Stimulated activated CD4-positive, alpha-beta T cell treated with anti-CD3 and anti-CD28 coated beads, Interleukin-15, amount 100 ng/mL, for 1 hour (primary cell): ENCODE data around the gene SEC14L2.
"Not testable (repeated sequence)": the region's sequence is repeated elsewhere in the genome, so short reads cannot be mapped to it uniquely, and the experiment has no call there.

Source experiments
- DNase-seq, 2 donors: peaks; one replicate each; pipeline ENCODE4 v3.0.0-alpha.2; 2020; ENCODE audit warnings: low read depth in 1 of 2, low spot score in 1 of 2

The SEC14L2 gene

DNA sequence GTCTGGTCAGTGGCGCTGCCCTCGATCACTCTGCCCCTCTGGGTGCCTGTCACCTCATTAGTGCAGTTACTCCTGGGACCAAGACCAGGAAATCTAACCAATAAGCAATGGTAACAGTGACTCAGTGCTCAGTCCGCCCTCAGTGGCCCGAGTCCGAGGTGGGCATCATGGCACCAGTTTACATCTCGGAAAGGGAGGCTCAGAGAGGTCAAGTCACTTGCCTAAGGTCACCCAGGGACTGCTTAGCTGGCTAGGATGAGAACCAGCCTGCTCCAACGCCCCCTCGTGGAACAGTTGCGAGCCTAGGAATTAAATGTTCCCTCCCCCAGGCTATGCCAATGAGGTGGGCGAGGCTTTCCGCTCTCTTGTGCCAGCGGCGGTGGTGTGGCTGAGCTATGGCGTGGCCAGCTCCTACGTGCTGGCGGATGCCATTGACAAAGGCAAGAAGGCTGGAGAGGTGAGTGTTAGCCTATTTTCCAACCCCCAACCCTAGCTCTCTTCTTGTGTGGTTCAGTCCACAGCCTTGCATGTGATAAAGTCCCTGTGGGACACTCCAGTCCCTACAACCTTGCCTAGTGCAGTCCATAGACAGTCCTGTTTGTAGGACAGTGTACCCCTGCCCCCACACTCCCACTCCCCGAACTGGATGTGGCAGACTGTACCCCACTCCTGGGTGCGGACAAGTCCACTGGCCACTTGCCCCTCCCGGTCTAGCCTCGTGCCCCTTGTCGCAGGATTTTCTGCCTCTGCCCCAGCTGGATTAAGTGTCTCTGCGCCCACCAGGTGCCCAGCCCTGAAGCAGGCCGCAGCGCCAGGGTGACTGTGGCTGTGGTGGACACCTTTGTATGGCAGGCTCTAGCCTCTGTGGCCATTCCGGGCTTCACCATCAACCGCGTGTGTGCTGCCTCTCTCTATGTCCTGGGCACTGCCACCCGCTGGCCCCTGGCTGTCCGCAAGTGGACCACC lies 29.9 kb downstream of the SEC14L2 start:
- DNase-seq, result peak; percentile 66 to 73

DNA sequence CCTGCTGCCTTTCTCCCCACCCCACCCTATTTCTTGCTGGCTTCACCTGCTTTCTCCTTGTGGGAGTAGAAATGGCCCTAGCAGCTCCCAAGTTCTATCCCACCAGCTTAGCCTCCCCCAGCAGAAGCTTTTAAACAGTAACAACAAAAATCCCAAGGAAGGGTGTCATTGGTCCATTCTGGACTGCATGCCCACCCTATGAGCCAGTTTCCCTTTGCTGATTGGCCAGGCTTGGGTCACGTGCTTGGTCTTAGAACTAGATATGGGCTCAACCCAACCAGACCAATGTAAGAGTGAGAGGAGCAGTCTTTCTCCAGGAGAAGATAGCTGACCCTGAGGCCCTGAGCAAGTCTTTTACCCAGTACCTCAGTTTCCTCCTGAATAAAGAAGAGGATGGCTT lies 31.1 kb downstream of the SEC14L2 start:
- no peak for DNase-seq

- DNase-seq, result no peak
These were observed 33.1 kb downstream of the SEC14L2 start for GRCh38 chr22:30429887-30430286.

DNA sequence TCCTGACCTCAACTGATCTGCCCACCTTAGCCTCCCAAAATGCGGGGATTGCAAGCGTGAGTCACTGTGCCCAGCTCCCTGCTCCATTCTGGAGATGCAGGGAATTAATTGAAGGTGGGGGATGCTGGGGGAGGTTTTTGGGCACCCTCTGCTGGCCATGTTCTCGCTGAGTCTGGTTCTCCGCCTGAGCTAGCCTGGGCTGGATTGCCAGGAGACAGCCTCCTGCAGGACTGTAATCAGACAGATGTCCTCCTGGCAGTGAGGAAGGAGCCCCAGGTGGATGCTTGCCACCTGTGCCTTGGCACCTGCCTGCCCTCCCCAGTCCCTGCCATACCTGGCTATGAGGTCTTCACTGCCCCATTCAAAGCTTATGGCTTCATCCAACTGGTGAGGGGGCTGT lies 34.1 kb downstream of the SEC14L2 start:
- no peak for DNase-seq

DNA sequence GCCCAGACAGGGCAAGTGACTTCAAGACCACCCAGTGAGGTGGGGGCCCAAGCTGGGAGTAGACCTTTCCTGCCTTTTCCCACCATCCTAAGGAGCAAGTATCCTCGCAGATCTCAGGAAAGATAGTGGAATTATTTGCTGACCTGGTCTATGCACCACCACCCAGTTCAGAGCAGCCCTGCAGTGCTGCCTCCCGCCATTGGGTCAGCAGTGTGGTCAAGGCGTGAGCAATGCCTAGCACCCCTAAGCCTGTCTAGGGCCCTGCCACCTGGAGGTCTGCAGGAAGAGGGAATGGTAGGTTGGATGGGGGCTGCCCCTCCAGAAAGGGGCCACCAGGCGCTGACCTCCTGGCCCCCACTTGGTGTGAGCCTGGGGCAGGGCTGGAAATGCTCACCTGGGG lies 35.3 kb downstream of the SEC14L2 start:
- DNase-seq, result no peak

GRCh38 chr22:30432520-30432919 lies 35.7 kb downstream of the SEC14L2 start:
- no peak for DNase-seq

DNA sequence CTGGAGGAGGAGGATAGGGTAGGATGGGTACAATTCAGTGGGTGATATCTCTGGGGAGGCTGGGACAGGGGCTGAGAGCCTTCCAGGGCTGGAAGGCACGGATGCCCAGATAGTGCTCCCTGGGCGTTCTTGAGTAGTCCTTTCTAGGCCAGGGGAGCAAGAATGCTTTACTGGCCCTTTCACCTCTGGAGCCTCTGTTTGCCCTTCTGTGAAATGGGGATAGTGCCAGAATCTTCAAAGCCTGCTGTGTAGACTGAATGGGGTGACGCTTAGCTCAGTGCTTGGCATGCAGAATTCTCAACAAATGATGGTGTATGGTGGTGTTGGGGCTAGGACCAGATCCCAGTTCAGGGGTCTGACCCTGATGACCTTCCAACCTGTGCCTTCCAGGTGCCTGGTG lies 36.4 kb downstream of the SEC14L2 start:
- no peak for DNase-seq

- no peak for DNase-seq
These were observed 37.0 kb downstream of the SEC14L2 start for GRCh38 chr22:30433773-30434172.

DNA sequence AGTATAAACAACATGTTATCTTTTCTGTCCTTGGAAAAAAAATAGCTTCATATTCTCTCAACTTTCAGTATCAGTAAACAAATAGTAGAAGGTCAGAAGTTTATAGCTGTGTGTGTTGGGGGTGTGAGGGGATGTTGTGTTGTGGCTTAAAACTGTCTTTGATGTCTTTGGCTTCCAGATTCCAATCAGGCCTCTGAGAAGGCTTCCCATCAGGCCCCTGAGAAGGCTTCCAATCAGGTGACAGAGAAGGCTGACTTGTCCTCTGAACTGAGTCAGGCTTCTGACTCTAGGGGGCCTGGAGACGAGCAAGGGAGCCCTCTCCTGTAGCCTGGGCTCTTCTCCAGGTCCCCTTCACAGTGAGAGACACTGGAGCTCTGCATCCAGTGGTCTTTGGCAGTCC lies 38.0 kb downstream of the SEC14L2 start:
- DNase-seq, result no peak

- peak; percentile 54 to 59 for DNase-seq
These were observed 38.9 kb downstream of the SEC14L2 start for GRCh38 chr22:30435674-30436126.

DNA sequence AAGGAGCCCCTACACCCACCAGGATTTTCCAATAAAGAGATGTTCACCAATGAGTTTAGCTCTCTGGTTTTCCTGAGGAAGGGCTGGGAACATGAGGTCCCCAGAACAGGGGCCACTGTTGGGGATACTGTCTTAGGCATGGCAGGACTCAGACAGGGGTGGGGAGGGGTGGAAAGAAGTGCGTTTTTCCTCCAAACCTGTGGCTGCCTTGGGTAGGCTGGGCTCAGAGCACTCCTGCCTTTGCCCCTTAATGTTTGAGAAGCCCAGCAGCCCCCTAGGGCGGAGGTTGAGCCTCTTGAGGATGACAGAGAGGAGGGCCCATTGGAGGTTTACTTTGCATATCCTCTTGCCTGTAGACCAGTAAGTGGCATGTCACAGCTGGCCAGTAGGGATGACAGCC lies 39.4 kb downstream of the SEC14L2 start:
- DNase-seq, result no peak

- no peak for DNase-seq
These were observed 41.7 kb downstream of the SEC14L2 start for GRCh38 chr22:30438559-30438958.

DNA sequence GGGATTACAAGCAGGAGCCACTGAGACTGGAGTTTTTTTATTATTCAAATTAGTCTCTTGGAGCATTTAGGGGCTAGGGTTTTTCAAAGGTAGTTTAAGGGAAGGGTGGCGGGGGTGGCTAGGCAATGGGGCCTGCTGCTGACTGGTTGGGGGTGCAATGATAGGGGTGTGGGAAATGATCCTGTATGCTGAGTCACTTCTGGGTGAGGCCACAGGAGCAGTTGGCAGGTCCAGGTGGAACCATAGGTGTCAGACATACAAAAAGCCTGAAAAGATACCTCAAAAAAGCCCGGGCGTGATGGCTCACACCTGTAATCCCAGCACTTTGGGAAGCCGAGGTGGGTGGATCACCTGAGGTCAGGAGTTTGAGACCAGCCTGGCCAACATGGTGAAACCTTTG lies 42.4 kb downstream of the SEC14L2 start:
- DNase-seq, result no peak

DNA sequence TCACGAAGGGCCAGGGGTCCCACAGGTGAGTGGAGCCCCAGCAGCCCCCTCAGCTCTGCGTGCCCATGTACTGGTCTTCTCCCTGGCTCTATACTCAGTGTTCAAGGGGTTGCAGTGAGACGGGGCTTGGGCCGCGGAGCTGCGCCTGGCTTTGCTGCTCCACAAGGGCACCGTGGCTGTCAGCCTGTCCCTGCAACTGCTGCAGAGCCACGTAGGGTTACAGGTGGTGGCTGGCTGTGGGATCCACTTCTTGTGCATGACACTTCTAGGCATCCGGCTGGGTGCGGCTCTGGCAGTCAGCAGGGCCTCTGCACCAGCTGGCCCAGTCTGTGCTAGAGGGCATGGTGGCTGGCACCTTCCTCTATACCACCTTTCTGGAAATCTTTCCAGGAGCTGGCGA lies 43.0 kb downstream of the SEC14L2 start:
- DNase-seq, result no peak

DNA sequence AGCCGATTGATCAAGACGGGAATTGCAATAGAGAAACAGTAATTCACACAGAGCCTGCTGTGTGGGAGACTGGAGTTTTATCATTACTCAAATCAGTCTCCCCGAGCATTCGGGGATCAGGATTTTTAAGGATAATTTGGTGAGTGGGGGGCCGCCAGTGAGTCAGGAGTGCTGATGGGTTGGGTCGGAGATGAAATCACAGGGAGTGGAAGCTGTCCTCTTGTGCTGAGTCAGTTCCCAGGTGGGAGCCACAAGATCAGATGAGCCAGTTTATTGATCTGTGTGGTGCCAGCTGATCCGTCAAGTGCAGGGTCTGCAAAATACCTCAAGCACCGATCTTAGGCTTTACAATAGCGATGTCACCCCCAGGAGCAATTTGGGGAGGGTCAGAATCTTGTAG lies 44.3 kb downstream of the SEC14L2 start:
- no peak for DNase-seq

GRCh38 chr22:30444632-30445437 lies 48.0 kb downstream of the SEC14L2 start:
- no peak for DNase-seq

DNA sequence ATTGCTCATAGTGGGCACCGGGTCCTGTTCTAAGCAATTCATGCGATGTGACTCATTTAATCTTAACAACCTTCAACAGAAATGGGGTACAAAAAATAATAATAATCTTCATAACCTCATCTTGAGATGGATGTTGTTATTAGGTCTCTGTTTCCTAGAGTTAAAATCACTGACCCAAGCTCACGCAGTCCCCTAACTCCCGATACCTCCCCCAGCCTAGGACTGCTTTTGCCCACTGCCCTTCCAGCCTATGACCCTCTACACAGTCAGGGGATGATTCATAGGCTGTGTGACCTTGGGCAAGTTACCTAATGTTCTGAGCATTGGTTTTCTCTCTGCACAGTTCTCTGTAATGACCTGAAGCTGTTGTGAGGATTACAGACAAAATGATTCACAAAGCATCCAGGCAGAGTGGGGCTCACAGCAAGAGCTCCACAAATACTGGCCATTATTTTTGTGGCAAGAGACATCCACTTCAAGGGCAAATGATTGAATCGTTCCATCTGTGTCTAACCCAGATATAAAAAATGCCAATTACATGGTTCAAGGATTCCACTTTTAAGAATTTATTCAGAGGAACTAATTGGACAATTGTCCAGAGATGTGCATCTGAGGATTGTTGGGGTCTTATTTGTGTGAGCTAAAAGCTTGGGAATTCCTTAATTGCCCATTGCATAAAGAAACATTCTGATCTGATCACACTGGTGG lies 48.8 kb downstream of the SEC14L2 start:
- no peak for DNase-seq

DNA sequence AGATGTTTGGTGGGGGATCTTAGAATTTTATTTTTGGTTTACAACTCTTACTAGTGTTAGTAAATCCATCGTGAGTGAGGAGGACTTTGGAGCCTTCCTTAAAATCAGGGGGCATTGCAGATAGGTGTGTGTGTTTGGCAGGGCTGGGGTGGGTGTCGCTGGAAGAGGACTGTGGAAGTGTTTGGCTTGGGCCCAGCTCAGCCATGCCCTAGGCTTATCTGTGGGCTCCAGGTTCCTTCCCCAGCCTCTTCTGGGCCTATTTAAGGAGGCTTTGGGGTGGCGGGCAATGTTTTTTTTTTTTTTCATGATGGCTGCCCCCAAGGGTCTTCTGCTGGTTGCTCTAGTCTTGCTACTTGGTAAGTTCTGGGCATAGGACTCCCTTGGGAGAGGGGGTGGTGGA lies 50.8 kb downstream of the SEC14L2 start:
- DNase-seq, result no peak

DNA sequence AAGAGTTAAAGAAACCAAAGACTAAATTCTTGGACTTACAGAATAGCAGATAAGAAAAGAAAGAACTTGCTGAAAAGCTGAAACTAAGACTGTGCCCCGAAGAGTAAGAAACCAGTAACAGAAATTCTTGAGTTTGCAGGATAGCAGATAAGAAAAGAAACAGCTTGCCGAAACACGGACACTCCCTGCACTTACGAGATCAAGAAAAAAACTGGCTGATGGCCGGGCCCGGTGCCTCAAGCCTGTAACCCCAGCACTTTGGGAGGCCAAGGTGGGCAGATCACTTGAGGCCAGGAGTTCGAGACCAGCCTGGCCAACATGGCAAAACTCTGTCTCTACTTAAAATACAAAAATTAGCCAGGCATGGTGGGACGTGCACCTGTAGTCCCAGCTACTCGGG lies 54.7 kb downstream of the SEC14L2 start:
- not testable (repeated sequence) for DNase-seq

DNA sequence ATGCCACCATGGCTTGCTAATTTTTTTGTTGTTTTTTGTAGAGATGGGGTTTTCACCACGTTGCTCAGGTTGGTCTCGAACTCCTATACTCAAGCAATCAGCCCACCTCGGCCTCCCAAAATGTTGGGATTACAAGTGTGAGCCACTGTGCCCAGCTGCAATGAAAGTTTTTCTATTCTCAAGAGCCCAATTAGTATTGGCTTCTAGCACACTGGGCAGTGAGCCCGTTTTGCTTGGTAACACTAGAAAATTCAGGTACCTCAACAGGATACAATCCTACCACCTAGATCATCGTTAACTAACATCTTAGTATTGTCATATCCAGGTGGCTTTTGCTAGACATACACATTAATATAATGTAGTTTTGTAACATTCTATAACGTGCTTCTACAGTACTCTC lies 56.0 kb downstream of the SEC14L2 start:
- no peak for DNase-seq

- DNase-seq, result no peak
These were observed 57.1 kb downstream of the SEC14L2 start for GRCh38 chr22:30453731-30454510.
